Cardiac fibroblast (primary cell): ENCODE measurements around the gene ARID4A.

ENCODE experiments used
- DNase-seq, 2 donors: peaks; one replicate each; pipeline versions ENCODE4 v3.0.0 to v3.0.0-alpha.2; 2010; ENCODE audit warnings: low read depth in 2 of 2
- H3K4me3 ChIP-seq, 2 donors: replicated peaks in 1 of 2; 1 replicate in 1 of 2; 2 replicates in 1 of 2; pipeline ENCODE4 v1.5.1; 2011; ENCODE audit warnings: low read depth in 2 of 2, low read length in 2 of 2, mild to moderate bottlenecking in 2 of 2, moderate library complexity in 1 of 2
- TF ChIP-seq, protein P1 (sequence below): IDR thresholded peaks from one replicate; pipeline ENCODE4 v1.5.1; 2011; ENCODE audit warnings: low read depth, mild to moderate bottlenecking, low read length, inconsistent platforms

The ARID4A gene

DNA sequence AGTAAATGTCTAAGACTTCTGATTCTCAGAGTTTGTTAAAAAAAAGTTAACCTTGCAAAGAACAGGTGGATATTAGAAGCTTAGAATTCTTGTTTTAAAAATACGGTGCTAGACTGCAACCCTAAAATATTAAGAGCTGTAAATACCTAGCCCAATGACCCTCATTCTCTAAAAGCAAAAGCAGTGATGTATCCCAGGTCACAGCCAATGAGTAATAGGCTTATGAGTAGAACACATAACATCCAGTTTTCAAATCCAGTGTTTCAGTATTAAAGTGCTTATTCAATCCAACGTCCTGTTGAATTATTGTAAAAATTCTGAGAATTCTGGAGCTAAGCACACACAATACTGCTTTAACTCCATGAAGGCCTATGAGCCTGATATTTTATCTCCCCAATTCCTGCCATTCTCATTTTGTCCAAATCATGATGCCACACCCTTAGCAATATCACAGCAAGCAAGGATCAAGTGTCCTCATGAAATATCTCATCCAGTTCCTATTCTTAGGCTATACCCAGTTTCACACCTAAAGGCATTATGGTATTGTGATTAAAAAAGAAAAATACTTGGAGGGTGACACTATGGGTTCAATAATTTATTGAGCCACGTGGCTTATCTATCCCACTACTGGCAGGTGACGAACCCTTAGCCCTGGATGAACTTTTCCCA, 15.3 kb upstream of the ARID4A start:
- DNase-seq = peak in 1 of 2 donors; percentile 16
- TF ChIP-seq, protein P1, sequence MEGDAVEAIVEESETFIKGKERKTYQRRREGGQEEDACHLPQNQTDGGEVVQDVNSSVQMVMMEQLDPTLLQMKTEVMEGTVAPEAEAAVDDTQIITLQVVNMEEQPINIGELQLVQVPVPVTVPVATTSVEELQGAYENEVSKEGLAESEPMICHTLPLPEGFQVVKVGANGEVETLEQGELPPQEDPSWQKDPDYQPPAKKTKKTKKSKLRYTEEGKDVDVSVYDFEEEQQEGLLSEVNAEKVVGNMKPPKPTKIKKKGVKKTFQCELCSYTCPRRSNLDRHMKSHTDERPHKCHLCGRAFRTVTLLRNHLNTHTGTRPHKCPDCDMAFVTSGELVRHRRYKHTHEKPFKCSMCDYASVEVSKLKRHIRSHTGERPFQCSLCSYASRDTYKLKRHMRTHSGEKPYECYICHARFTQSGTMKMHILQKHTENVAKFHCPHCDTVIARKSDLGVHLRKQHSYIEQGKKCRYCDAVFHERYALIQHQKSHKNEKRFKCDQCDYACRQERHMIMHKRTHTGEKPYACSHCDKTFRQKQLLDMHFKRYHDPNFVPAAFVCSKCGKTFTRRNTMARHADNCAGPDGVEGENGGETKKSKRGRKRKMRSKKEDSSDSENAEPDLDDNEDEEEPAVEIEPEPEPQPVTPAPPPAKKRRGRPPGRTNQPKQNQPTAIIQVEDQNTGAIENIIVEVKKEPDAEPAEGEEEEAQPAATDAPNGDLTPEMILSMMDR = no peak
- no peak overlapping the region for H3K4me3 ChIP-seq

DNA sequence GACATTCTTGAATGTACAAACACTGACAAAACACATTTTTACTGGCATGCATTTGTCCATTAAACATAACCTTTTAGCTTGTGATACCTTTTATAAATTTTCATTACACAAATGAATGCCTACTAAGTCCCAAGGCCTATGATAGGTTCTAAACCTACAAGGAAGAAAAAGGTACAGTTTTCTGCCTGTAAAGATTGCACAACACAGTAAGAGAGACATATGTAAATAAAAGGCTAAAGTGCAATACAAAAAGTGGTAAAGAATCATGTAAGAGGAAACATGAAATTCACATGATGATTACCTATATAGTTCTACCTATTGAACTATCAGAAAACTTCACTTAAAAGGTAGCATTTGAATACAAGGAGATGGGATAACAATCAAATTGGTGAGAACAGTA, 14.6 kb upstream of the ARID4A start:
- H3K4me3 ChIP-seq = no peak overlapping the region
- no peak for DNase-seq
- TF ChIP-seq, protein P1 = no peak

DNA sequence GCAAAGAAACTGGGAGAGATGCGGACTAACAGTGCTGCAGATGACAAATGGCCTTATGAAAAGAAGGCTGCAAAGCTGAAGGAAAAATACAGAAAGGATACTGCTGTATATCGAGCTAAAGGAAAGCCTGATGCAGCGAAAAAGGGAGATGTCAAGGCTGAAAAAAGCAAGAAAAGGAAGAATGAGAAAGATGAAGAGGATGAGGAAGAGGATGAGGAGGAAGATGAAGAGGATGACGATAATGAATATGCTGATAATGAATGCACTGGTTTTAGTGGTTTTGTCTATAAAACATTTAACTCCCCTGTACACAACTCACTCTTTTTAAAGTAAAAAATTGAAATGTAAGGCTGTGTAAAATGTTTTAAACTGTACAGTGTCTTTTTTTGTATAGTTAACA, 13.2 kb upstream of the ARID4A start:
- TF ChIP-seq, protein P1 = no peak
- no peak for DNase-seq
- H3K4me3 ChIP-seq = no peak overlapping the region

DNA sequence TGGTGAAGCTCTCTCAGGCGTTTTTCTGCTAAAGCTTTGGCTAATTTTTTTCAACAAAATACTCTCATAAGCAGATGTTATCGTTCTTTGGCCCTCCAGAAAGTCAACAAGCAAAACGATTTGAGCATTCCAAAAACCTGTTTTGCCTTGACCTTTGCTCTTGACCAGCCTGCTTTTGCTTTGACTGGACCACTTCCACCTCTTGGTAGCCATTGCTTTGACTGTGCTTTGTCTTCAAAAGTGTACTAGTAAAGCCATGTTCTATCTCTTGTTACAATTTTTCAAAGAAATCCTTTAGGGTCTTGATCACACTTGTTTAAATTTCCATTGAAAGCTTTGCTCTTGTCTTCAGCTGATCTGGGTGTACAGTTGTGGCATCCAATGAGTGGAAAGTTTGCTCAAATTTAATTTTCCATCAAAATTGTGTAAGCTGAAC, 10.7 kb upstream of the ARID4A start:
- no peak overlapping the region for H3K4me3 ChIP-seq
- TF ChIP-seq, protein P1 = no peak
- DNase-seq = no peak

DNA sequence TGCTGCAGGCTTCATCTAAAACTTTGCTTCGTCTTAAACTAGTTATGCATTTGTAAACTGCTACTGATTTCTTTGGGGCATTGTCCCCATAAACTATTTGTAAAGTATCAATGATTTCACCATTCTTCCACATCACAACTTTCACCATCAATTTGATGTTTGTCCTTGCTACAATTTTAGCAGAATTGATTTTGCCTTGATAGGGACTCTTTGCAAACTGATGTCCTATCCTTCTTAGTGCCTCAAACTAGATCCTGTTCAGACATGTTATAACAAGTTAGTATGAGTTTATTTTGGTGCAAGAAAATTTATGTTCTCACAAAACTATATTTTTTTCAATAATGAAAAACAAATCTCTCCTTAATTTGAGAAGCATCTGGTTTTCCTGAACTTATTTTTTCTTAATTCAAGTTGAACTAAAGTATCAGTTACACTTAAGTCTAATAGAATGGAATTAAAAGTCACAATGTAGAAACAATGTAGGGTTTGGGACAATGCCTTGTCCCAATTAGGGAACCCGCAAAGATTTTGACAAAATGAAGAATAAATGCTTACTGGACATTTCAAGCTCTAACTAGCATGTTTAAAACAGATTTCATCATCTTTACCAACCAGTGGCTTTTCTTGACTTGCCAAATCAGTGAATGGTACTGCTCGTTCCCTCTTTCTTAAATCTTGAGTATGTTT, 10.1 kb upstream of the ARID4A start:
- no peak for DNase-seq
- H3K4me3 ChIP-seq = no peak overlapping the region
- TF ChIP-seq, protein P1 = no peak

DNA sequence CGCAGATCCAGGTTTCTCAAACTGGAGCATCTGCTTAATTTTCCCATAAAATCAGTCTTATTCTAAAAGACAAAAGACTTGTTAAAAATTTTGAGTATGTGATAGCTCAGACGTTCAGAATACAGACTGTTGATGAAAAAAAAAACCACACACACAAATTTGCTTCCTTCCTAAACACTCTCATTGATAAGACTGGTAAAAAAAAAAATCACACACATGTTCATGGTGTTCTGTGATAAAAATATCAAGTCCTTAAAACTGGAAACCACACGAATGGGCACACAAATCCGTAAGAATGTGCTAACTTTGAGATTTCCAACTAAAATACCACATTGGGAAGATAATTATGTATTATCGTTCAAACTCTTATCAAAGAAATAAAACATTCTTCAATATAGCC, 6.7 kb upstream of the ARID4A start:
- H3K4me3 ChIP-seq = no peak overlapping the region
- no peak for DNase-seq
- TF ChIP-seq, protein P1 = no peak

DNA sequence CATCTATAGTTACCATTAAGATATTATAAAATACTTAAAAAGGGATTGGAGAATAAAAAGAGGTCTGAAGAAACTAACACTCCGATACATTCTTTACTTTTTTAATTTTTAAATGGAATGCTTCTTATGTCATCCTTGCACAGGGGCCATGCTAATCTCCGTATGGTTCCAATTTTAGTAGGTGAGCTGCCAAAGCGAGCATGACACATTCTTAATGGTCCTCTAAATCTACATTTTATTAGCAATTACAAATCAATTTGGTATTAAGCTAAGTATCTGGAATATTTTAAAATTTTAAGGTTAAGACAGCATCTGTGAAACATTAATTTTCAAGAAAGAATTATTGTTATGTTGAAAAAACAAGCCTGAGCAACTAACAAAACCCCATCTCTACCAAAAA, 6.2 kb upstream of the ARID4A start:
- TF ChIP-seq, protein P1 = no peak
- no peak for DNase-seq
- no peak overlapping the region for H3K4me3 ChIP-seq
